B cell (primary cell): ENCODE data around the gene SLC32A1. TPM values are rescaled to one million over a fixed set of nuclear protein-coding genes. Genes with fewer than 3 reads are reported as not detected.

Experiments
- ATAC-seq: fragments of 200-7000 bp; cut with Tn5 transposase; one replicate; pipeline ENCODE4 v1.10.0; 2021; ENCODE audit warnings: low read depth, mild to moderate bottlenecking, moderate number of reproducible peaks, moderate library complexity
- CTCF ChIA-PET: fragments of 350-600 bp; sonication (Branson Sonifier 250); formaldehyde crosslinking; loops from one replicate; lab custom pipeline; 2021; ENCODE audit warnings: antibody characterized with exemption, inconsistent platforms; lab: Charles Lee
- POLR2A ChIA-PET: fragments of 350-600 bp; sonication (Branson Sonifier 250); formaldehyde crosslinking; loops from one replicate; lab custom pipeline; 2021; ENCODE audit warnings: antibody characterized with exemption; lab: Charles Lee
- DNase-seq: peaks from one replicate; pipeline ENCODE4 v3.0.0; 2013
- H2AFZ ChIP-seq: 2 replicates; pipeline ENCODE4 v1.6.1; 2012; ENCODE audit warnings: mild to moderate bottlenecking, low read depth, low read length; ENCODE audit not compliant: insufficient read depth, poor library complexity, severe bottlenecking
- H3K27ac ChIP-seq, 2 donors: 1 replicate in 1 of 2; 2 replicates in 1 of 2; pipeline ENCODE4 v1.5.1; 2012 to 2013; ENCODE audit warnings: low read length in 2 of 2, mild to moderate bottlenecking in 2 of 2, moderate library complexity in 1 of 2
- H3K27me3 ChIP-seq, 4 experiments: fragments of 200-600 bp in 1 of 4; sonication (generic) in 1 of 4; replicated peaks in 1 of 4; 1 replicate in 2 of 4; 2 replicates in 2 of 4; pipeline versions ENCODE4 v1.6.1 to v1.7.0; 2013 to 2016; ENCODE audit warnings: low read length in 3 of 4, mild to moderate bottlenecking in 2 of 4, mixed read lengths in 1 of 4, moderate library complexity in 1 of 4; ENCODE audit not compliant: insufficient read depth in 4 of 4, control insufficient read depth in 3 of 4; ENCODE audit errors: control extremely low read depth in 1 of 4
- H3K36me3 ChIP-seq, 2 experiments: replicated peaks in 1 of 2; 1 replicate in 1 of 2; 2 replicates in 1 of 2; pipeline versions ENCODE4 v1.6.1 to v1.7.1; 2013; ENCODE audit warnings: low read length in 1 of 2; ENCODE audit not compliant: insufficient read depth in 2 of 2, control insufficient read depth in 1 of 2; ENCODE audit errors: control extremely low read depth in 1 of 2, extremely low read depth in 1 of 2
- H3K4me1 ChIP-seq, 2 donors: fragments of 200-600 bp in 1 of 2; sonication (generic) in 1 of 2; 1 replicate in 1 of 2; 2 replicates in 1 of 2; pipeline versions ENCODE4 v1.5.1 to v1.6.1; 2013 to 2017; ENCODE audit warnings: low read length in 2 of 2; ENCODE audit not compliant: control insufficient read depth in 2 of 2, insufficient read depth in 2 of 2
- H3K4me2 ChIP-seq: replicated peaks from 2 replicates; pipeline ENCODE3; 2012; ENCODE audit warnings: mild to moderate bottlenecking, low read depth, low read length; ENCODE audit not compliant: poor library complexity, severe bottlenecking
- H3K4me3 ChIP-seq, 5 experiments: fragments of 200-600 bp in 1 of 5; sonication (generic) in 1 of 5; 1 replicate in 3 of 5; 2 replicates in 2 of 5; pipeline versions ENCODE4 v1.5.1 to v1.7.0; 2011 to 2016; ENCODE audit warnings: low read length in 4 of 5, mild to moderate bottlenecking in 4 of 5, low read depth in 2 of 5, control low read depth in 1 of 5, moderate library complexity in 1 of 5; ENCODE audit not compliant: insufficient read depth in 1 of 5; ENCODE audit errors: control extremely low read depth in 1 of 5, extremely low read depth in 1 of 5
- H3K79me2 ChIP-seq: fragments of 200-600 bp; sonication (generic); one replicate; pipeline ENCODE4 v1.6.0; 2016; ENCODE audit warnings: low read length; ENCODE audit not compliant: control insufficient read depth, insufficient read depth
- H3K9ac ChIP-seq: fragments of 200-600 bp; sonication (generic); 2 replicates; pipeline ENCODE4 v1.6.1; 2017; ENCODE audit warnings: mild to moderate bottlenecking, low read length, moderate library complexity
- H3K9me3 ChIP-seq, 3 donors: one replicate each; pipeline versions ENCODE4 v1.6.1 to v1.7.1; 2013; ENCODE audit warnings: low read length in 2 of 3; ENCODE audit not compliant: control insufficient read depth in 2 of 3, insufficient read depth in 1 of 3; ENCODE audit errors: control extremely low read depth in 1 of 3
- H4K20me1 ChIP-seq: 2 replicates; pipeline ENCODE4 v1.6.0; 2012; ENCODE audit warnings: mild to moderate bottlenecking, low read length; ENCODE audit not compliant: insufficient read depth, control insufficient read depth, poor library complexity, severe bottlenecking
- H3K27ac Mint-ChIP-seq: one replicate; pipeline ENCODE4 v1.8.0; 2021; ENCODE audit warnings: mixed read lengths
- H3K27me3 Mint-ChIP-seq: one replicate; pipeline ENCODE4 v1.8.0; 2021; ENCODE audit warnings: mixed read lengths
- H3K4me1 Mint-ChIP-seq: one replicate; pipeline ENCODE4 v1.8.0; 2021; ENCODE audit warnings: mixed read lengths
- H3K4me3 Mint-ChIP-seq: one replicate; pipeline ENCODE4 v1.8.0; 2021; ENCODE audit warnings: mixed read lengths
- H3K9me3 Mint-ChIP-seq: one replicate; pipeline ENCODE4 v1.8.0; 2022; ENCODE audit warnings: mixed read lengths; ENCODE audit not compliant: insufficient read depth
- EZH2 ChIP-seq: IDR thresholded peaks from 2 replicates; pipeline ENCODE4 v1.6.1; 2012; ENCODE audit warnings: borderline replicate concordance, low read depth, mild to moderate bottlenecking, moderate library complexity, low read length; ENCODE audit not compliant: insufficient read depth, poor library complexity, severe bottlenecking
- WGBS: methylation state at CpG from one replicate; pipeline ENCODE4 v1.1.5; 2013; ENCODE audit warnings: missing lambda C conversion rate; ENCODE audit not compliant: insufficient coverage; 5-methylcytosine and 5-hydroxymethylcytosine counted together
- intact Hi-C: fragments of 100-400 bp; cut with micrococcal nuclease; formaldehyde crosslinking; loops from one replicate; pipeline ENCODE4 v1.10.0; 2022
- polyA plus RNA-seq: library from polyadenylated mRNA; depleted of rRNA; stranded (reverse); fragments of >200 nt; gene quantifications from 2 replicates; pipeline ENCODE4 v1.2.3, GENCODE V29; 2012
- total RNA-seq, 2 donors: library from RNA; stranded (reverse); fragments of 120-200 nt in 1 of 2; gene quantifications; 1 replicate in 1 of 2; 2 replicates in 1 of 2; pipeline versions ENCODE4 v1.2.3 to v1.2.4, GENCODE V29; 2013 to 2022
- TF ChIP-seq, protein P1 (sequence below): fragments of 200-600 bp; IDR thresholded peaks from one replicate; pipeline ENCODE4 v1.8.0; 2022; ENCODE audit warnings: antibody characterized with exemption, mild to moderate bottlenecking

The SLC32A1 gene
- total and polyA plus RNA-seq, 2 donors (not counting 1 experiment from before 2014, with no cell fraction given), result not detected

DNA sequence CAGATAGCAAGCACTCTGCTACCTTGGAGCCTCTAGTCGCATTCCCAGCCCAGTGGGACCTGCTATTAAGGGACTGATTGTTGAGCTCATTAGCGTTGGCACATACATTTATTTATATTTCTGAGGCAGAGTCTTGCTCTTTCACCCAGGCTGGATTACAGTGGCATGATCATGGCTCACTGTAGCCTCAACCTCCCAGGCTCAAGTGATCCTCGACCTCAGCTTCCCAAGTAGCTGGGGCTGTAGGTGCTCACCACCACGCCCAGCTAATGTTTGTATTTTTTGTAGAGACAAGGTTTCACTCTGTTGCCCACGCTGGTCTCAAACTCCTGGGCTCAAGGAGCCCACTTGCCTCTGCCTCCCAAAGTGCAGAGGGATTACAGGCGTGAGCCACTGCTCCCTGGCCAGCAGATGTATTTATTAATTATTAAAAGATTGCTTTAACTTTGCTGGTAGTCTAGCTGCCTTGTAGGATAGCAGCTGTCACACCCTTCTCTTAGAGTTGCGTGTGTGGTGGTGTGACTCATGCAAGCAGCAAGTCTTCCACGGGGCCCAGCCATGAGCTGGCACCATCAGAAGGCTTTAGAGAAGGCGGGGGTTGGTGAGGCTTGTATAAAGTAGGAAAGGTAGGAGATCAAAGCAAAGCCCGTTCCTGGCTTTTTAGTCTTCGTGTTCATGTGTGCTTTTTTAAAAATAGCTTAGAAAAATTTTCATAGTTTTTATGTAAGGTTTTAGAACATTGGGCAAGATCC, 40.5 kb downstream of the SLC32A1 start:
- TF ChIP-seq, protein P1, sequence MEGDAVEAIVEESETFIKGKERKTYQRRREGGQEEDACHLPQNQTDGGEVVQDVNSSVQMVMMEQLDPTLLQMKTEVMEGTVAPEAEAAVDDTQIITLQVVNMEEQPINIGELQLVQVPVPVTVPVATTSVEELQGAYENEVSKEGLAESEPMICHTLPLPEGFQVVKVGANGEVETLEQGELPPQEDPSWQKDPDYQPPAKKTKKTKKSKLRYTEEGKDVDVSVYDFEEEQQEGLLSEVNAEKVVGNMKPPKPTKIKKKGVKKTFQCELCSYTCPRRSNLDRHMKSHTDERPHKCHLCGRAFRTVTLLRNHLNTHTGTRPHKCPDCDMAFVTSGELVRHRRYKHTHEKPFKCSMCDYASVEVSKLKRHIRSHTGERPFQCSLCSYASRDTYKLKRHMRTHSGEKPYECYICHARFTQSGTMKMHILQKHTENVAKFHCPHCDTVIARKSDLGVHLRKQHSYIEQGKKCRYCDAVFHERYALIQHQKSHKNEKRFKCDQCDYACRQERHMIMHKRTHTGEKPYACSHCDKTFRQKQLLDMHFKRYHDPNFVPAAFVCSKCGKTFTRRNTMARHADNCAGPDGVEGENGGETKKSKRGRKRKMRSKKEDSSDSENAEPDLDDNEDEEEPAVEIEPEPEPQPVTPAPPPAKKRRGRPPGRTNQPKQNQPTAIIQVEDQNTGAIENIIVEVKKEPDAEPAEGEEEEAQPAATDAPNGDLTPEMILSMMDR, result no peak
- no peak for TF ChIP-seq EZH2
- Mint-ChIP-seq H3K9me3 (no peaks in the 10 kb centered on the region), H3K27ac (no peak overlapping the region), H3K4me1 (no peaks in the 10 kb centered on the region), H3K27me3 (no peaks in the 10 kb centered on the region), H3K4me3 (no peak overlapping the region)
- 92% methylated on average over 4 of the region's 11 CpGs for WGBS
- Histone ChIP-seq H3K4me1 (no peaks in the 10 kb centered on the region), H3K27ac (no peak overlapping the region), H3K4me2 (no peak overlapping the region), H3K9ac (no peak overlapping the region), H2AFZ (no peak overlapping the region), H3K79me2 (no peaks in the 10 kb centered on the region), H3K27me3 (no peaks in the 10 kb centered on the region), H4K20me1 (no peaks in the 10 kb centered on the region), H3K9me3 (no peaks in the 10 kb centered on the region), H3K4me3 (no peak overlapping the region), H3K36me3 (peaks cover 0 to 78% of the 10 kb centered on the region in 2 experiments)
- ATAC-seq (no peak), DNase-seq (no peak)
- intact Hi-C loops, result no loop called here
- ChIA-PET CTCF (interaction anchor here (0.6 to 1.4 kb wide), 3 partner anchors 12 to 129 kb away, joined by 3 to 5 read pairs (median 3); no protein-coding TSS in a partner anchor), POLR2A (interaction anchor here (0.6 kb wide), 1 partner anchor 98 kb away, joined by 4 read pairs; no protein-coding TSS in a partner anchor)

DNA sequence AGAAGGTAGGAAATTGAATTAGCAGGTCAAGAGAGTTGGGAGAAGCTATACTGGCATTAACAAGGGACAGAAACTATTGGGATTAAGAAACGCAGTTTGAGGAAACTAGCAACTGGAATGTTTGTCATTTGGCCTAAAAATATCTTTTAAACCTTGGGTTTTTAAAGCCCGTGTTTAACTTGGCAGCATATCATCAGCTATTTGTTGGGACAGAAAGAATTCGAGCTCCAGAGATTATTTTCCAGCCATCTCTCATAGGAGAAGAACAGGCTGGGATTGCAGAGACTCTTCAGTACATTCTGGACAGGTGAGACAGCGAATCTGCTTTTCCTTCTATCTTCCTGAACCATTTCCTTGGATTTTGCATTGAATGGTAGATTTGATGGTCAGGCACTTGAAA, 41.8 kb downstream of the SLC32A1 start:
- Histone ChIP-seq H4K20me1 (no peaks in the 10 kb centered on the region), H3K27me3 (no peaks in the 10 kb centered on the region), H3K79me2 (no peaks in the 10 kb centered on the region), H3K27ac (no peak overlapping the region), H3K4me3 (no peak overlapping the region), H2AFZ (no peak overlapping the region), H3K4me1 (no peaks in the 10 kb centered on the region), H3K36me3 (peaks cover 0 to 74% of the 10 kb centered on the region in 2 experiments), H3K9me3 (no peaks in the 10 kb centered on the region), H3K4me2 (no peak overlapping the region), H3K9ac (no peak overlapping the region)
- no peaks in the 10 kb centered on the region for H3K27me3 Mint-ChIP-seq
- POLR2A ChIA-PET, result no interaction called here
- WGBS, result 94% methylated on average over 2 of the region's 4 CpGs
- TF ChIP-seq, protein P1, result no peak
- no peak for TF ChIP-seq EZH2
- peaks cover 2% of the 10 kb centered on the region for H3K4me1 Mint-ChIP-seq
- CTCF ChIA-PET, result interaction anchor here (1.6 kb wide), 2 partner anchors 14 to 127 kb away, joined by 6 read pairs; no protein-coding TSS in a partner anchor
- DNase-seq (no peak), ATAC-seq (no peak)
- intact Hi-C loops, result no loop called here
- H3K27ac Mint-ChIP-seq, result no peak overlapping the region
- no peak overlapping the region for H3K4me3 Mint-ChIP-seq
- no peaks in the 10 kb centered on the region for H3K9me3 Mint-ChIP-seq
